ENCODE results near the gene SPATA20.

DNA sequence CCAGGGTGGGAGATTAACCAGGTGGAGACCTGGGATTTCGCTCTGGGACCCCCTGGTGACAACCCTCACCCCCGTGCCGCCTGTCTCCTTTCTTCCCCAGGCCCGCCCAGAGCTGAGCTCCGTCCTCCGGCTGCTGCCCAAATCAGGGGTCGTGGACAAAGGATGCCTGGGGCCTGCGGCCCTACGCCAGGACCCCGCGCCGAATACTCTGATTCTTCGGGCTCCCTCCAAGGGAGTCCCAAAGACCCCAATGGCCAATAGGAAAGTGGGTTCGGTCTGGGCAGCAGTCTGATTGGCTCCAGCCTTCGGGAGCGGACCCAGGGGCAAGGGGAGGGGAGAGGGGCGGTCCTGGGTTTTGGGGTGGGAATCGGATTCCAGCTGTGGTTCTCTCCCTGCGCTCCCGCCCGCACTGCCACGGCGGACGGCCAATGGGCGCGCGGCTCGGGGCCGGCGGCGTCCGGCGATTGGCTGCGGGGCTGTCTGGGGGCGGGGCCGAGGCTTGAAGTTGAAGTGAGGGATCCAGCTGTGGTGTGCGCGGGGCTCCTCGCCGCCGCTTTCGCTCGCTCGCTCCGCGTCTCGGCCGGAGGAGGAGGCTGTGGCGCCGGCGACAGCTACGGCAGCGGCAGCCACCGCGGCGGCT lies 13.3 kb downstream of the SPATA20 start, which contains the start of gene CACNA1G:
- TF ChIP-seq, protein P1, sequence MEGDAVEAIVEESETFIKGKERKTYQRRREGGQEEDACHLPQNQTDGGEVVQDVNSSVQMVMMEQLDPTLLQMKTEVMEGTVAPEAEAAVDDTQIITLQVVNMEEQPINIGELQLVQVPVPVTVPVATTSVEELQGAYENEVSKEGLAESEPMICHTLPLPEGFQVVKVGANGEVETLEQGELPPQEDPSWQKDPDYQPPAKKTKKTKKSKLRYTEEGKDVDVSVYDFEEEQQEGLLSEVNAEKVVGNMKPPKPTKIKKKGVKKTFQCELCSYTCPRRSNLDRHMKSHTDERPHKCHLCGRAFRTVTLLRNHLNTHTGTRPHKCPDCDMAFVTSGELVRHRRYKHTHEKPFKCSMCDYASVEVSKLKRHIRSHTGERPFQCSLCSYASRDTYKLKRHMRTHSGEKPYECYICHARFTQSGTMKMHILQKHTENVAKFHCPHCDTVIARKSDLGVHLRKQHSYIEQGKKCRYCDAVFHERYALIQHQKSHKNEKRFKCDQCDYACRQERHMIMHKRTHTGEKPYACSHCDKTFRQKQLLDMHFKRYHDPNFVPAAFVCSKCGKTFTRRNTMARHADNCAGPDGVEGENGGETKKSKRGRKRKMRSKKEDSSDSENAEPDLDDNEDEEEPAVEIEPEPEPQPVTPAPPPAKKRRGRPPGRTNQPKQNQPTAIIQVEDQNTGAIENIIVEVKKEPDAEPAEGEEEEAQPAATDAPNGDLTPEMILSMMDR (IDR thresholded peaks at IDR 0.05): no peak
- TF ChIP-seq POLR2A (IDR thresholded peaks at IDR 0.05): no peak

Measured in adrenal gland (tissue), 5 donors.